ENCODE measurements around the gene NFIA.
"Not testable (repeated sequence)": the region's sequence is repeated elsewhere in the genome, so short reads cannot be mapped to it uniquely, and the experiment has no call there.

The NFIA gene

GRCh38 chr1:61125263-61125662, 42.9 kb downstream of the NFIA start:
- FAIRE-seq, result no peak
- no peak for DNase-seq (ENCODE audit: insufficient read length)
- TF ChIP-seq TAF1 (IDR thresholded peaks at IDR 0.05; ENCODE audit: borderline replicate concordance, low read depth, low read length) (no peak), POLR2AphosphoS5 (IDR thresholded peaks at IDR 0.05; ENCODE audit: low read depth, low read length) (no peak), POLR2A (IDR thresholded peaks at IDR 0.05; ENCODE audit: low read depth, low read length) (no peak)

- FAIRE-seq (no peak), DNase-seq (ENCODE audit: insufficient read length) (no peak)
- TF ChIP-seq POLR2AphosphoS5 (IDR thresholded peaks at IDR 0.05; ENCODE audit: low read depth, low read length), result no peak
- TF ChIP-seq TAF1 (IDR thresholded peaks at IDR 0.05; ENCODE audit: borderline replicate concordance, low read depth, low read length), result no peak
- no peak for TF ChIP-seq POLR2A (IDR thresholded peaks at IDR 0.05; ENCODE audit: low read depth, low read length)
These were observed 43.5 kb downstream of the NFIA start for GRCh38 chr1:61125895-61126294.

GRCh38 chr1:61126843-61127242, 44.5 kb downstream of the NFIA start:
- not testable (repeated sequence) for DNase-seq (ENCODE audit: insufficient read length); FAIRE-seq

- DNase-seq (ENCODE audit: insufficient read length), result no peak
- TF ChIP-seq POLR2AphosphoS5 (IDR thresholded peaks at IDR 0.05; ENCODE audit: low read depth, low read length) (no peak), POLR2A (IDR thresholded peaks at IDR 0.05; ENCODE audit: low read depth, low read length) (no peak), TAF1 (IDR thresholded peaks at IDR 0.05; ENCODE audit: borderline replicate concordance, low read depth, low read length) (no peak)
- no peak for FAIRE-seq
These were observed 48.1 kb downstream of the NFIA start for GRCh38 chr1:61130338-61131000.

GRCh38 chr1:61131248-61131647, 48.9 kb downstream of the NFIA start:
- TF ChIP-seq POLR2A (IDR thresholded peaks at IDR 0.05; ENCODE audit: low read depth, low read length) (no peak), TAF1 (IDR thresholded peaks at IDR 0.05; ENCODE audit: borderline replicate concordance, low read depth, low read length) (no peak), POLR2AphosphoS5 (IDR thresholded peaks at IDR 0.05; ENCODE audit: low read depth, low read length) (no peak)
- FAIRE-seq, result no peak

GRCh38 chr1:61131716-61132115, 49.4 kb downstream of the NFIA start:
- DNase-seq (ENCODE audit: insufficient read length) (no peak), FAIRE-seq (no peak)
- no peak for TF ChIP-seq POLR2A (IDR thresholded peaks at IDR 0.05; ENCODE audit: low read depth, low read length)
- TF ChIP-seq TAF1 (IDR thresholded peaks at IDR 0.05; ENCODE audit: borderline replicate concordance, low read depth, low read length), result no peak
- no peak for TF ChIP-seq POLR2AphosphoS5 (IDR thresholded peaks at IDR 0.05; ENCODE audit: low read depth, low read length)

More at GRCh38 chr1:61131248-61131647, 48.9 kb downstream of the NFIA start:
- no peak for DNase-seq (ENCODE audit: insufficient read length)

- no peak for DNase-seq (ENCODE audit: insufficient read length)
- TF ChIP-seq TAF1 (IDR thresholded peaks at IDR 0.05; ENCODE audit: borderline replicate concordance, low read depth, low read length), result no peak
- TF ChIP-seq POLR2A (IDR thresholded peaks at IDR 0.05; ENCODE audit: low read depth, low read length), result no peak
- TF ChIP-seq POLR2AphosphoS5 (IDR thresholded peaks at IDR 0.05; ENCODE audit: low read depth, low read length), result no peak
- no peak for FAIRE-seq
These were observed 49.8 kb downstream of the NFIA start for GRCh38 chr1:61132176-61132638.

- FAIRE-seq (no peak), DNase-seq (ENCODE audit: insufficient read length) (no peak)
- no peak for TF ChIP-seq TAF1 (IDR thresholded peaks at IDR 0.05; ENCODE audit: borderline replicate concordance, low read depth, low read length)
- TF ChIP-seq POLR2A (IDR thresholded peaks at IDR 0.05; ENCODE audit: low read depth, low read length), result no peak
- no peak for TF ChIP-seq POLR2AphosphoS5 (IDR thresholded peaks at IDR 0.05; ENCODE audit: low read depth, low read length)
These were observed 50.4 kb downstream of the NFIA start for GRCh38 chr1:61132645-61133334.

GRCh38 chr1:61133335-61134019, 51.1 kb downstream of the NFIA start:
- TF ChIP-seq POLR2AphosphoS5 (IDR thresholded peaks at IDR 0.05; ENCODE audit: low read depth, low read length) (no peak), POLR2A (IDR thresholded peaks at IDR 0.05; ENCODE audit: low read depth, low read length) (no peak), TAF1 (IDR thresholded peaks at IDR 0.05; ENCODE audit: borderline replicate concordance, low read depth, low read length) (no peak)
- FAIRE-seq (no peak), DNase-seq (ENCODE audit: insufficient read length) (no peak)

- no peak for TF ChIP-seq TAF1 (IDR thresholded peaks at IDR 0.05; ENCODE audit: borderline replicate concordance, low read depth, low read length)
- no peak for TF ChIP-seq POLR2A (IDR thresholded peaks at IDR 0.05; ENCODE audit: low read depth, low read length)
- TF ChIP-seq POLR2AphosphoS5 (IDR thresholded peaks at IDR 0.05; ENCODE audit: low read depth, low read length), result no peak
- no peak for FAIRE-seq
- DNase-seq (ENCODE audit: insufficient read length), result no peak
These were observed 52.9 kb downstream of the NFIA start for GRCh38 chr1:61135291-61135690.

- DNase-seq (ENCODE audit: insufficient read length), result no peak
- no peak for TF ChIP-seq TAF1 (IDR thresholded peaks at IDR 0.05; ENCODE audit: borderline replicate concordance, low read depth, low read length)
- TF ChIP-seq POLR2AphosphoS5 (IDR thresholded peaks at IDR 0.05; ENCODE audit: low read depth, low read length), result no peak
- TF ChIP-seq POLR2A (IDR thresholded peaks at IDR 0.05; ENCODE audit: low read depth, low read length), result no peak
- no peak for FAIRE-seq
These were observed 55.9 kb downstream of the NFIA start for GRCh38 chr1:61138305-61138704.

All from GM12892 (cell line).